ENCODE results near the gene NFATC2.

Gene NFATC2

GRCh38 chr20:51376111-51376510 is 166.4 kb downstream of the NFATC2 start:
- Histone ChIP-seq H3K9me2 (replicated peaks; ENCODE audit: low read depth, low read length) (no peaks in the 10 kb centered on the region), H3K9ac (ENCODE audit: low read depth, low read length, poor library complexity, severe bottlenecking) (peak overlapping the region; percentile 30), H3K4me3 (ENCODE audit: low read length, poor library complexity, severe bottlenecking) (no peak overlapping the region), H3K4me1 (ENCODE audit: insufficient read depth, low read length, poor library complexity, severe bottlenecking) (peaks cover 11% of the 10 kb centered on the region), H3K79me2 (ENCODE audit: insufficient read depth, low read length) (no peaks in the 10 kb centered on the region), H2AFZ (ENCODE audit: low read length) (peak overlapping the region; percentile 13; the same call in 1 of the 2 replicates), H3K36me3 (ENCODE audit: insufficient read depth, low read length) (no peaks in the 10 kb centered on the region), H3K9me3 (ENCODE audit: insufficient read depth, low read depth, low read length) (no peaks in the 10 kb centered on the region), H4K20me1 (ENCODE audit: insufficient read depth, low read length, poor library complexity, severe bottlenecking) (no peaks in the 10 kb centered on the region), H3F3A (ENCODE audit: low read depth) (no peaks in the 10 kb centered on the region), H3K4me2 (ENCODE audit: low read depth, low read length, poor library complexity, severe bottlenecking) (peak overlapping the region; percentile 14), H3K27me3 (ENCODE audit: insufficient read depth, low read length, poor library complexity, severe bottlenecking) (no peaks in the 10 kb centered on the region)
- TF ChIP-seq EZH2phosphoT487 (IDR thresholded peaks at IDR 0.05; ENCODE audit: borderline replicate concordance), result no peak
- no peak for TF ChIP-seq CTCF (conservative IDR thresholded peaks at IDR 0.05; ENCODE audit: low read length)

- peak overlapping the region; percentile 13; the same call in 1 of the 2 replicates for H2AFZ ChIP-seq (ENCODE audit: low read length)
- H3K9me3 ChIP-seq (ENCODE audit: insufficient read depth, low read depth, low read length), result no peaks in the 10 kb centered on the region
- no peaks in the 10 kb centered on the region for H3K27me3 ChIP-seq (ENCODE audit: insufficient read depth, low read length, poor library complexity, severe bottlenecking)
- H3K79me2 ChIP-seq (ENCODE audit: insufficient read depth, low read length), result no peaks in the 10 kb centered on the region
- peaks cover 11% of the 10 kb centered on the region for H3K4me1 ChIP-seq (ENCODE audit: insufficient read depth, low read length, poor library complexity, severe bottlenecking)
- TF ChIP-seq CTCF (conservative IDR thresholded peaks at IDR 0.05; ENCODE audit: low read length) (no peak), EZH2phosphoT487 (IDR thresholded peaks at IDR 0.05; ENCODE audit: borderline replicate concordance) (no peak)
- no peaks in the 10 kb centered on the region for H3F3A ChIP-seq (ENCODE audit: low read depth)
- no peaks in the 10 kb centered on the region for H3K9me2 ChIP-seq (replicated peaks; ENCODE audit: low read depth, low read length)
- H3K36me3 ChIP-seq (ENCODE audit: insufficient read depth, low read length), result no peaks in the 10 kb centered on the region
- no peaks in the 10 kb centered on the region for H4K20me1 ChIP-seq (ENCODE audit: insufficient read depth, low read length, poor library complexity, severe bottlenecking)
- peak overlapping the region; percentile 14 for H3K4me2 ChIP-seq (ENCODE audit: low read depth, low read length, poor library complexity, severe bottlenecking)
- no peak overlapping the region for H3K9ac ChIP-seq (ENCODE audit: low read depth, low read length, poor library complexity, severe bottlenecking)
- no peak overlapping the region for H3K4me3 ChIP-seq (ENCODE audit: low read length, poor library complexity, severe bottlenecking)
Measured at GRCh38 chr20:51375561-51375960, 167.0 kb downstream of the NFATC2 start.

- Histone ChIP-seq H3K4me2 (ENCODE audit: low read depth, low read length, poor library complexity, severe bottlenecking) (no peak overlapping the region), H3K4me3 (ENCODE audit: low read length, poor library complexity, severe bottlenecking) (no peak overlapping the region), H3K4me1 (ENCODE audit: insufficient read depth, low read length, poor library complexity, severe bottlenecking) (peaks cover 11% of the 10 kb centered on the region), H3K9me3 (ENCODE audit: insufficient read depth, low read depth, low read length) (no peaks in the 10 kb centered on the region), H3F3A (ENCODE audit: low read depth) (no peaks in the 10 kb centered on the region), H3K36me3 (ENCODE audit: insufficient read depth, low read length) (no peaks in the 10 kb centered on the region), H3K79me2 (ENCODE audit: insufficient read depth, low read length) (no peaks in the 10 kb centered on the region), H4K20me1 (ENCODE audit: insufficient read depth, low read length, poor library complexity, severe bottlenecking) (no peaks in the 10 kb centered on the region), H2AFZ (ENCODE audit: low read length) (no peak overlapping the region), H3K9me2 (replicated peaks; ENCODE audit: low read depth, low read length) (no peaks in the 10 kb centered on the region), H3K9ac (ENCODE audit: low read depth, low read length, poor library complexity, severe bottlenecking) (no peak overlapping the region), H3K27me3 (ENCODE audit: insufficient read depth, low read length, poor library complexity, severe bottlenecking) (no peaks in the 10 kb centered on the region)
- TF ChIP-seq EZH2phosphoT487 (IDR thresholded peaks at IDR 0.05; ENCODE audit: borderline replicate concordance) (no peak), CTCF (conservative IDR thresholded peaks at IDR 0.05; ENCODE audit: low read length) (no peak)
Measured at GRCh38 chr20:51374961-51375360, 167.6 kb downstream of the NFATC2 start.
